Hematopoietic multipotent progenitor cell treated with erythropoietin and hydrocortisone succinate and interleukin-3 and kit ligand, for 15 days (in vitro differentiated cells): ENCODE measurements around the gene PTPA.
A peak's percentile ranks its signal among the peaks of the same experiment; 100 is the strongest.
"Not testable (repeated sequence)": the region's sequence is repeated elsewhere in the genome, so short reads cannot be mapped to it uniquely, and the experiment has no call there.

Source experiments
- DNase-seq: peaks from one replicate; pipeline ENCODE4 v3.0.0-alpha.2; 2015; ENCODE audit warnings: low spot score

PTPA gene

DNA sequence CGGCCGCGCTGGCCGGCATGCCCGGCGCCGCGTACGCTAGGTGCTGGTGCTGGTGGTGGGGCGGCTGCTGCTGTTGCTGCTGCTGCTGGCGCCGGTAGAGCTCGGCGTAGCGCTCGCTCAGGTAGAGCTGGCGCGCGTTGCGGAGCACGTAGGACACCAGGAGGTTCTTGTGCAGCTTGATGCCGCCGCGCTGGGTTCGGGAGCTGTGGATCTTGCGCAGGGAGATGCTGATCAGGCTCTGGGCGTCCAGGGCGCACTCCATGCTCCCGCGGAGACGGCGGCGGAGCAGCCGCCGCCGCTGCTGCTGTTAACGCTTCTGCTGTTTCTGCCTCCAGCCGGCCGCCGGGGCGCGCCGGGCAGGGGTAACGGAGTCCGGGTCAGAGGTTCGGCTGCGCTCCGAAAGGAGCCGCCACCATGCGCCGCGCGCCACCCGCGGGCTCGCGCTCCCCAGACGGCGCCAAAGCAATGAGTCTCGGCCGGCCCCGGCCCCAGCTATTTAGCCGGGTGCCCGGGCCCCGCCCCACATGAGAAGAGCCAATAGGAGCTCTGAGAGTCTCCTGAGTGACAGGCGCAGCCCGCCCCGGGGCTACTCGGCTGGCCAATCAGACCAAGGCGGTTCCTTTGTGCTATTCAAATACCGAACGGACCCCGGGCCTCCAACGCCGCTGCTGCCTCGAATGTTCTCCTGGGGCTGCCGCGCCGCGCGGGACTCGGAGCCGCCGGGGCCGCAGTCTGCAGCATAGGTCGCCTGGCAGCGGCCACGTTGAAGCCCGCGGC lies 66.8 kb downstream of the PTPA start, which contains the start of gene IER5L:
TSS of gene IER5L (minus strand) at position 471 of the 777 bp plus-strand sequence. CDS start at position 262, 209 bp downstream.
- peak; percentile 72 for DNase-seq

DNA sequence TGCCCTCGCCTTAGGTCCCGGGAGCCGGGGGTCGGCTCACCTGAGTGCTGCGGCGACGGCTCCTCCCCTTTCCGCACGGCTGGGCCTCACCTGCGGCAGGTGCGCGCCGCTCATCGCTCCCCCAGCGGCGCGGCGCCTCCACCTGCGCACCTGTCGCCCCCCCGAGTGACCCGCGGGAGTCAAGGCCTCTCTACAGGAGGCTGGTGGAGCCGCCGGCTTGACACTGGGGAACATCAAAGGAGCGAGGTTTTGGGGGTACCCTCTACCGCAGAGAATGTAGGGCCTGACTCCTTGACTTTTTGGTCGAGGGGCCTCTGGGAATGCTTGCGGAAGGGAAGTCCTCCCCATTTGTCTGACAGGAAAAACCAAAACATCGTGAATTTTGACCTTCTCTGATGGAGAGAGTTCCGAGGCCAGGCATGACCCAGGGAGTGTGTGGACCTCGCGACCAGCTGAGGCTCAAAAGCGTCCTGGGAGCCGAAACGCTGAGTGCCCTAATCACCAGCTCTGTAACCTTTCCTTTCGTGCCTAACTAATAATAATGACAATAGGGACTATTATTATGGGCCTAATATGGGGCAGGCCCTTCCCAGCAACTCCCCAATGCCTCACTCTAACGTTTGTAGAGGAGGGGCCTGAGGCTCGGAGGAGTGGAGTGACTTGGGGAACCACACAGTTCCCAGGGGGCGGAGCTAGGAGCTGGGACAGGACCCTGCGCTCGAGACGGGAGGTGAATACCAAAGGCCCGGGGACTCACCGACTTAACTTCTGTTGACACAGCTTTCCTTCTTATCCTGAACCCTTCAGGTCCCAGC lies 67.6 kb downstream of the PTPA start:
- no peak for DNase-seq

DNA sequence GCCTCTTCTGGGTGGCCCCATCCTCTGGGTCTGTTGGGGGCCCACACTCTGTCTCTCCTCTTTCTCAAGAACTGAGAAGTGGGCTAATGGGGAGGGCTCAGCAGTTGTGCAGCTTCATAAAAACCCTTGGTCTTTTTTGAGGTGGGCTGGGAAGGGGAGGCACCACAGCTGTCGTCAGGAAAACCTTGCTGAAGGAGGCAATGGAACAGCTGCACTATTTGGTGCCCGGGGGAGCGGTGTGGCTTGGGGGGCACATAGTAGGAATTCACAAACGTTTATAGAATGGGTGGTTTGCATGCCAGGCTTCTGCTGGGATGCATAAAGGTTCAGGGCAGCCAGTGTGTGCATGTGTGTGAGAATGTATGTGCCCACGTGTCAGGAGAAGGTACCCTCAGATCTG lies 70.0 kb downstream of the PTPA start:
- no peak for DNase-seq

DNA sequence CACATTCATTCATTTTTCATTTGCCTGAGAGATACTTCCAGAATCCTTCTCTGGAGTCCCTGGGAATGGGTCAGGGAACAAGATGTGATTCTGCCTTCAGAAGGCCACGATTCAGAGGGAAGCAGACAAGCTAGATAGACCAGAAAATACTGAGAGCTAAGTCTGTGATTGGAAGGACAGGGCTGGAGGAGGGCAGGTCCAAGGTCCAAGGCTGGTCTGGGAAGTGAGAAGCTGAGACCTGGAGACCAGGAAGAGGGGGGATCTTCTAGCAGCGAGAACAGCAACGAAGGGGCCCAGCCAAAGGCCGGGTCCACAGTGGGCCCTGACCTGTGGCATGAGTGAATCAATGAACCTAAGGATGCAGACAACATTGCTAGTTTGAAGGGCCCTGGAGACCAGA lies 70.9 kb downstream of the PTPA start:
- no peak for DNase-seq

DNA sequence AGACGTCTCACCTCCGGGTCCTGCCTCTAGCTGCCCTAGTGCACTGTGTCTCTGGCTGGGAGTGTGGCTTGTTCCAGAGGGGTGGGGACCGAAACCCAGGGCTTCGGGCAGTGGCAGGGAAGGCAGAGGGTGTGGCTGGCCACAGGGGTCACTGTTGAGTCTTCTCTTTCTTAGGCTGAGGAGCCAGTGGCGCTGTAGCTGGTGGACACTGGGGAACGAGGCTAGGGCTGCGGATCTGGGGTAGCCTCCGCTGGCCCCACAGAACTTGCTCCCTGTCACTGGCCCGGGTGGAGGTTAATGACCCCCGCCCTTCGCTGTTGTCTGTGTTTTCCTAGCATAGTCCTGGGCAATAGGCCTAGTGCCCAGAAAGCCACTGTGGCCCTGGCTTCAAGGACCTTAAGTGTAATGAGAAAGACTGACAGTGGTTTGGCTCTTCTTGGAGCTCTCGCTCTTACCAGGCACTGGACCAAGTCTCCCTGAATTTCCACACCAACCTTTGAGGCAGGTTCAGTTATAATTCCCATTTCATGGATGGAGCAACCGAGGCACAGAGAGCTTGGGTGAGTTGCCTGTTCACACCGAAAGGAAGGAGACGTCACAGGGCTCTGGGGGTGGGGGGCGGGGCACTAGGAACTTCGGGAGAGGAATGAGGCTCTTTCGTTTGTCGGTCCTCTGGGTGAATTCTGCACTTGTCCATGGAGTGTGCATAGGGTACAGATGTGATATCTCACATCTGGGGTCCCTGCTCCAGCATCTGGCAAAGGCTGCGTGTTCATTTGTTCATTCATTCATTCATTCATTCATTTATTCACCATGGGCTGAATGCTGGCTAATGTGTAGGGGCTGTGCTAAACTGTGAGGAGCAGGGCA lies 71.6 kb downstream of the PTPA start:
- DNase-seq, result no peak

DNA sequence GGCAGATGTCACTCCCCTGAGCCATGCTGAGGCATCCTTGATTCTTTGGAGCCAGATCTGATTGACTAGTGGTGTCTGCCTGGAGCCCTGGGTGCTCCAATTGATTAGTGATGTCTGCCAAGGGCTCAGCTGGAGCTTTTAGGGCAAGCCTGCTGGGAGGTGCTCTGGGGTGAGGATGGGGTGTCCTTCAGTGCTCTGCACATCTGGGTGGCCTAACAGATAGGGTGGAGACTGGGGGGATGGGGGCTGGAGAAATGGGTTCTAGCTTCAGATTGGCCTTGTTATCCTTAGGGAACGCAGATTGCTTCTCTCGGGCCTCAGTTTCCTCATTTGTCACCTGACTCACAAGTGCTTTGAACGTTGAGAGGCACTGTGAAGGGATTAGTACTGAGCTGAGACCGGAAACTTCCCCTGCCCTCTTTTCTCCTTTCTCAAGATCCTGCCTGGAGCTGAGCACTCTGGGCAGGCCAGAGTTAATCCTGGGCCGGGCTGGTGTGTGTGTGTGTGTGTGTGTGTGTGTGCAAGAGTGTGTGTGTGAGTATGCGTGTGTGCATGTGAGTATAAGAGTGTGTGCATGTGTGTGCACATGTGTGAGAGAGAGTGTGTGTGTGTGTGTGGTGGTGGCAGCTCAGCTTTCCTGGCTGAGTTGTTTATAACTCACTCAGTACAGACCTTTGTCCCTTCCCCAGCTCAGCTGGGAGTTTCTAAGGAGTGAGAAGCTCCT lies 72.4 kb downstream of the PTPA start:
- DNase-seq, result no peak

DNA sequence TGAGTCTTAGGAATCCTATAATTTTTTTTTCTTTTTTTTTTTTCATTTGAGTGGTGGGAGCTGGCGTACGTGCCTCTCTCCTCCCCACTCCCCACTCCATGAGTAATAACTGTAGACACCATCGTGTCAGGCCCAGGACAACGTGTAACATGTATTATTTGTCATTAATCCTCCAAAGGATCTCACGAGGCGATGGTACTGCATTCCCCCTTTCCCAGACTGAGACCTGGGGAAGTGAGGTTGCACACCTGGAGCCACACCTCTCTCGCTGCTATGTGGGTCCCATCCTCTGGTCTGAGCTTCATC lies 73.0 kb downstream of the PTPA start:
- no peak for DNase-seq

DNA sequence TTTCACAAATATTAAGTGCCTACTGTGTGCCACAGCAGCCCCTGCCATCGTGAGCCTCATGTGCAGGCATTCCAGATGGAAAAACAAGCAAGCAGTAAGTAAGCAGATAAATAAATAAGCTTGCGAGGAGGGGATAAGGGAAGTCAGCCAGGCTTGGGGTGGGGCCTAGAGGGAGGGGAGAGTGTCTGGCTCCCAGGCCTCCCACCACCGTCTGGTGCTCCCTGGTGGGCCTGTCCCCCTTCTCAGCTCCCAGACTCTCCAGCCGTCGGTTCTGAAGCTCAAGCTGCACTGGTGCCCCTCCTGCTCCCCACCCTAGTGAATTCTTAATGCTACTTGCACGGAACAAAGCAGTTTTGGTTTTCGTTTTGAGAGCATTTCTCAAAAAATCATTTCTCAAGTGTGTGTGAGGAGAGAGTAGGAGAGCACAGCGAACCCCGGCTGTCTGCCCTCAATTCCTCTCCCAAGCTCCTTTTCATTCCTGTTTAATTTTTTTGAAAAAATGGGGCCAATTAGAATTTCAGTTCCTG lies 73.4 kb downstream of the PTPA start:
- DNase-seq, result no peak

DNA sequence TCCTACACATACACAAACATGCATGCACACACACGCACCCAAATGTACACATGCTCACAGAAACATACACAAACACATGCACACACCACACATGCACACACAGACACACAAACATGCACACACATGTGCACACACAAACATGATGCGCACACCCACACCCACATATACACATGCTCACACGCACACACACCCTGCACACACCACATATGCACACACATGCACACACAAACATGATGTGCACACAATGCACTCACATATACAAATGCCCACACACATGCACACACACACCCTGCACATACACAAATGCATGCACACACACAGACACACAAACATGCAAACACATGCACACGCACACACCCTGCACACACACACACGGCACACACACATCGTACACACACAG lies 74.2 kb downstream of the PTPA start:
- DNase-seq, result no peak

DNA sequence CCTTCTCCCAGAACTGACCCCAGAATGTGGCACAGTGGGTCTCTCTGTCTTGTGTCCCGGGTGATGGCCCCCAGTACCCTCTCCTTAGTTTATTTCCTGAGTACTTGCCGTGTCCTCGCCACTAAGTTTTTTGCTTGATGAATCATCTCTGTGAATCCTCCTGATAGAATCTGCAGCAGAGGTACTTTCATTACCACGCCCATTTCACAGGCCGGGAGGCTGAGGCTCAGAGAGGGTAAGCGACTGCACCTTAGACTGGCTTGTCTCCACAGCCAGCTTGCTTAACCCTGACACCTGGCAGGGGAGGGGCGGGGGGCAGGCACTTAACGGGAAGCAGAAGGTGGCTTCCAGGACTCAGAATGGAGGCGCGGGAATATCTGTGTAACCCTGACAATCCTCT lies 74.8 kb downstream of the PTPA start:
- no peak for DNase-seq

DNA sequence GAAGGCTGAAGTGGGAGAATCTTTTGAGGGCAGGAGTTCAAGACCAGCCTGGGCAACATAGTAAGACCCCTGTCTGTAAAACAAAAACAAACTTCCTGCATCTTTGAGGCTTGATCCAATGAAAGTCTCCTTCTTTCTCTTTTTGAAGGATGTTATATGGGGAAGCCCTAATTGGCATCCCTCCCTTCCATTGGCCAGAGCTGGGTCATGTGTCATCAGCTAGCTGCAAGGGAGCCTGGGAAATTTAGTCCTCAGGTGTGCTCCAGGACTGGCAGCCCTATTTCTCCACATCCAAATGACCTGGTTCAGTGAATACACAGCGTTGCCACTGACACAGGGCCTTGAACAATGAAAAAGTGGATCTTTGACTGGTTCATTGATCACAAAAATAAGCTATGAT lies 75.8 kb downstream of the PTPA start:
- DNase-seq, result no peak

DNA sequence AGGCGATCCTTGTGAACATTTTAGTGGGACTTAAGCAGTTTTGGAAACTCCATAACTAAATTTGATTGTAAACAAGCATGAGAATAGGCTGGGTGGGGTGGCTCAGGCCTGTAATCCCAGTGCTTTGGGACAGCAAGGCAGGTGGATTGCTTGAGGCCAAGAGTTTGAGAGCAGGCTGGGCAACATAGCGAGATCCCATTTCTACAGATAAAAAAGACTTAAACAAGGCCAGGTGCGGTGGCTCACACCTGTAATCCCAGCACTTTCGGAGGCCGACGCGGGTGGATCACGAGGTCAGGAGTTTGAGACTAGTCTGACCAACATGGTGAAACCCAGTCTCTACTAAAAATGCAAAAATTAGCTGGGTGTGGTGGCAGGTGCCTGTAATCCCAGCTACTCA lies 78.8 kb downstream of the PTPA start:
- DNase-seq, result not testable (repeated sequence)

DNA sequence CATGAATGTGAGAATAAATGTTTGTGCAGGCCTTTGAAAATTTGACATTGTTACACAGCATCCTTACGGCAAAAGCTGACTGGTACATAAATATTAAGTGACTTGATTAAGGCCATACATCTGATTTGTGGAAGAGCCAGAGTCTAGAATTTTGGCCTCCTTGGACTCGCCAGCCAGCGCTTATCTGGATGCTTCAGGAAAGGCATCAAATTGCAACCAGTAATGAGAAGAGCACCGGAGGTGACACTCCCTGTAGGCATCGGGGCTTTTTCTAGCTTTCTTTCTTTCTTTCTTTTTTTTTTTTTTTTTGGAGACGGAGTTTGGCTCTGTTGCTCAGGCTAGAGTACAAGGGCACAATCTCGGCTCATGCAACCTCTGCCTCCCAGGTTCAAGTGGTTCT lies 80.0 kb downstream of the PTPA start:
- DNase-seq, result no peak

DNA sequence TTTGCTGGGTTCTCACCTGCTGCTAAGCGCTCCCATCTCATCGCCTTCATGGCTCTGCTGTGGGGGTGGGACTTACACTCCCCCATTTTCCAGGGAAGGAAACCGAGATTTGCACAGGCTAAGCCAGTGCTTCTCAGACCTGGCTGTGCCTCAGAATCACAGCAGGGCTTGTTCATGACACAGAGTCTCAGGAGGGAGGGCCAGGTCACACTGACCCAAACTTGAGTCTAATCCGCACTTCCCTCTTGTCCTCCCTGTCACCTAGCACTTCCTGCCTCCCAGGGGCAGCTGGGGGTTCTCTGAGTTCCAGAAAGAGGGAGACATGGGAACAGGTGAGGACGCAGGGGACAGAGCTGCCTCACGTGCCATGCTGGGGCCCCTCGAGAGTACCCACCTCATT lies 82.4 kb downstream of the PTPA start:
- DNase-seq, result no peak

DNA sequence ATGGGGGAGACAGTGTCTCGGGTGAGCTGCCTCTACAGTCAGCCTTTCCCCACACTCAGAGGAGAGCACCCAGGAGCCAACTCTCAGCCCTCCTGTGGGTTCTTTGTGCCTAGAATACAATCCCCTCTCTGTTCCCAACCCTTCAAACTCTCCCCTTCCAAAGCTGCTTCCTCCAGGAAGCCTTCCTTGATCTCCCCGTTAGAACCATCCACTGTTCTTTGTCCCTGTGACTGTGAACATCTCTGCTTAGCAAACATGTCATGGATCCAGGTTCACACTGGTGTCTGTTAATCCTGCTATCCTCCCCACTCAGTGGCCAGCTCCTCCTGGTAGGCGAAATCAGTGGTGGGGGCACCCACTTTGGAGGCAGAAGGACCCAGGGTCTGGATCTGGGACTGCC lies 83.0 kb downstream of the PTPA start:
- DNase-seq, result no peak

DNA sequence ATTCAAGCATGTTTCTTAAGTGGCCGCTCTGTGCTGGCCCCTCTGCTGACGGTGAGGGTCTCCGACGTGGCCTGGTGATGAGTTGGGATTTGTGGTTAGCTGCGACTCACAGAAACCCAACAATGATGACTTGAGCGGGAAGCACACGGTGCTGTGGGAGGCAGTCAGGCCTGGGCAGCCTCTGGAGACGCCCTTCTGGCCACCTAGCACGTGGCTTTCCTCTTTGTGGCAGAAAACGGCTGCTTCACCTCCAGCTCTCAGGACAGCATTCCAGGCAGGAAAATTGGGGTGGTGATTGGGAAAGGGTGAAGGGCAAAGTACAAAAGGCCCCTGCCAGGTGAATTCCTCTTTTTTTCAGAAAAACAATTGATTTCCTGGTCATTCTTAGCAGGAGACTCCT lies 84.4 kb downstream of the PTPA start:
- DNase-seq, result no peak

DNA sequence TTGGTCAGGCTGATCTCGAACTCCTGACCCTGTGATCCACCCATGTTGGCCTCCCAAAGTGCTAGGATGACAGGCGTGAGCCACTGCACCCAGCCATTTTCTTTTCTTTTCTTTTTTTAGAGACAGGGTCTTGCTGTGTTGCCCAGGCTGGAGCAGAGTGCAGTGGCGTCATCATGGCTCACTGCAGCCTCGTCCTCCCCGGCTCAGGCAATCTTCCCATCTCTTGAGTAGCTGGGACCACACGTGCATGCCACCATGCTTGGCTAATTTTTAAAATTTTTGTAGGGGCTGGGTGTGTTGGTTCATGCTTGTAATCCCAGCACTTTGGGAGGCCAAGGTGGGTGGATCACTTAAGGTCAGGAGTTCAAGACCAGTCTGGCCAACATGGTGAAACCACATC lies 85.8 kb downstream of the PTPA start:
- not testable (repeated sequence) for DNase-seq

DNA sequence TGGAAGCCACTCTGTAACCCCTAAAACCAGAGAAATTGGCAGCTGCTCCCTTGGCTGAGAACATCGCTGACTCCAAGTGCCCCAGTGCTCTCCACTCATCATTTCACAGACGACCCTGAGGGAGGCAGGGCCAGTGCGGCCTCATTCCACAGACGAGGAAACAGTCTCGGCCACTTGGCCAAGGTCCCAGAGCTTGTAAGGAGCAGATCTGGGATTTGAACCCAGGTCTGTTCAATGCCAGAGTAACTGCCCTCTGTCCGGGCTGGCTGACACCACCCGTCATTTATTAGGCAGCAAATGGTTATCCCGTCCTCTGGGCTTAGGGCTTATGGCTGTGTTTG lies 86.7 kb downstream of the PTPA start:
- DNase-seq, result no peak
